ENCODE data around the gene SYDE1.
A peak's percentile ranks its signal among the peaks of the same experiment; 100 is the strongest.

The SYDE1 gene

DNA sequence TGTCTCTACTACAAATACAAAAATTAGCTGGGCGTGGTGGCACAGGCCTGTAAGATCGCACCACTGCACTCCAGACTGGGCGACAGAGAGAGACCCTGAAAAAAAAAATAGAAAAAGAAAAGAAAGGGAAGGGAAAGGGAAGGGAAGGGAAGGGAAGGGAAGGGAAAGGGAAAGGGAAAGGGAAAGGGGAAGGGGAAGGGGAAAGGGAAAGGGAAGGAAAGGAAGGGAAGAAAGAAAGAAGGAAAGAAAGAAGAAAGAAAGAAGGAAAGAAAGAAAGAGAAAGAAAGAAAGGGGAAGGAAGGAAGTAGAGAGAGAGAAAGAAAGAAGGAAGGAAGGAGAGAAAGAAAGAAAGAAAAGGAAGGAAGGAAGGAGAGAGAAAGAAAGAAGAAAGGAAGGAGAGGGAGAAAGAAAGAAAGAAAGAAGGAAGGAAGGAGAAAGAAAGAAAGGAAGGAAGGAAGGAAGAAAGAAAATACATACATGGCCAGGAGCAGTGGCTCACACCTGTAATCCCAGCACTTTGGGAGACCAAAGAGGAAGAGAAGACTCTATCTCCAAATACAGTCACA is 8.1 kb upstream of the SYDE1 start:
- no peak overlapping the region for H3K4me3 ChIP-seq (ENCODE audit: low read depth, low read length)
- TF ChIP-seq, protein P1, sequence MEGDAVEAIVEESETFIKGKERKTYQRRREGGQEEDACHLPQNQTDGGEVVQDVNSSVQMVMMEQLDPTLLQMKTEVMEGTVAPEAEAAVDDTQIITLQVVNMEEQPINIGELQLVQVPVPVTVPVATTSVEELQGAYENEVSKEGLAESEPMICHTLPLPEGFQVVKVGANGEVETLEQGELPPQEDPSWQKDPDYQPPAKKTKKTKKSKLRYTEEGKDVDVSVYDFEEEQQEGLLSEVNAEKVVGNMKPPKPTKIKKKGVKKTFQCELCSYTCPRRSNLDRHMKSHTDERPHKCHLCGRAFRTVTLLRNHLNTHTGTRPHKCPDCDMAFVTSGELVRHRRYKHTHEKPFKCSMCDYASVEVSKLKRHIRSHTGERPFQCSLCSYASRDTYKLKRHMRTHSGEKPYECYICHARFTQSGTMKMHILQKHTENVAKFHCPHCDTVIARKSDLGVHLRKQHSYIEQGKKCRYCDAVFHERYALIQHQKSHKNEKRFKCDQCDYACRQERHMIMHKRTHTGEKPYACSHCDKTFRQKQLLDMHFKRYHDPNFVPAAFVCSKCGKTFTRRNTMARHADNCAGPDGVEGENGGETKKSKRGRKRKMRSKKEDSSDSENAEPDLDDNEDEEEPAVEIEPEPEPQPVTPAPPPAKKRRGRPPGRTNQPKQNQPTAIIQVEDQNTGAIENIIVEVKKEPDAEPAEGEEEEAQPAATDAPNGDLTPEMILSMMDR (conservative IDR thresholded peaks at IDR 0.05; ENCODE audit: low read depth, low read length), result no peak
- DNase-seq (ENCODE audit: low read depth), result no peak

DNA sequence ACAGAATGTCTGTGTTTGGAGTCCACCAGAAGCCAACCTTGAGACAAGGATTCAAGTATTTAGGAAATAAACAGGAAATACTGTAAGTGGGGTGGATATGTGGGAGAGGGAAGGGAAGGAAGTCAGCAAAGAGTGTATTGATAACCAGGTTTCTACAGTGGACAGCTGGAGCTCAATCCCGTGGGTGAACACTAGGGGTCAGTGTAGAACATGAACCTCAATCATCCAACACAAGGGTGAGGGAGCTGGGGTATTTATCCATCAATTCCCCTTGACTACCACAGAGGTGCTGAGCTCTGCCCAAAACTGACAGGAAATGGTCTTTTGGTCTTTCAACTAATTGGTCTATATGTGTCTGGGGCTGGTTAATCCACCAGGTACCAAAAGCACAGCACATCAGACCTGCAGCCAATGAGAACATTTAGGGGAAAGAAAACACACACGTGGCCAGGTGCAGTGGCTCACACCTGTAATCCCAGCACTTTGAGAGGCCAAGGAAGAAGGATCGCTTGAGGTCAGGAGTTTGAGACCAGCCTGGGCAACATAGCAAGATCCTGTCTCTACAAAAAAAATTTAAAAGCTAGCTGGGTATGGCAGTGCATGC is 5.6 kb upstream of the SYDE1 start:
- TF ChIP-seq, protein P1 (conservative IDR thresholded peaks at IDR 0.05; ENCODE audit: low read depth, low read length), result peak; percentile 83
- peak; percentile 74 for DNase-seq (ENCODE audit: low read depth)
- no peak overlapping the region for H3K4me3 ChIP-seq (ENCODE audit: low read depth, low read length)

DNA sequence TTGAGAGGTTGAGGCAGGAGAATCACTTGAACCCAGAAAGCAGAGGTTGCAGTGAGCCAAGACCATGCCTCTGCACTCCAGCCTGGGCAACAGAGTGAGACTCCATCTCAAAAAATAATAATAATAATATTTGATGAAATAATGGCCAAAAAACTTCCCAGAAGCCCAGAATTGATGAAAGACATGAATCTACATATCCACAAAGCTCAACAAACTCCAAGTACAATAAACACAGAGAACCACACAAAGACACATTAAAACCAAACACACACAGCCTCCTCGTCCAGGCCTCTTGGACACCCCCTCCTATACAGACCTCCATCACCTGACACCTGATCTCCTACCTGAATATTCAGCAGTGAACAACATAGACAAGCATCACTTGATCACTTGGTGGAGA is 3.2 kb upstream of the SYDE1 start:
- TF ChIP-seq, protein P1 (conservative IDR thresholded peaks at IDR 0.05; ENCODE audit: low read depth, low read length), result no peak
- DNase-seq (ENCODE audit: low read depth), result no peak
- H3K4me3 ChIP-seq (ENCODE audit: low read depth, low read length), result no peak overlapping the region

DNA sequence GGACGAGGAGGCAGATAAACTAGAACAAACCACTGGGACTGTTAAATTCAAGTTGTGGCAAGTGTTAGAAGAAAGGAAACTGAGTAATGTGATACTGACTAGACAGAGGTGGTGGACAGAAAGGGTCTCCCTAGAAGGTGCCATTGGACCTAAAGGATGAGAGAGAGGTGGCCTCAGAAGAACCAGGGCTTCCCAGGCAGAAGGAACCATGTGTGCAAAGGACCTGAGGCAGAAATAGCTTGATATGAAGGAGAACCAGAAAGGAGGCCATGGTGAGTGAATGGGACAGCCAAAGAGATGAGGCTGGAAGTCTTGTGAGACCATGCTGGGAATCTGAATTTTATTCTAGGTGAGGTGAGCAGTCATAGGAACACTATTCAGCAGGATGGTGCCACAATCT is 2.8 kb upstream of the SYDE1 start:
- no peak for DNase-seq (ENCODE audit: low read depth)
- TF ChIP-seq, protein P1 (conservative IDR thresholded peaks at IDR 0.05; ENCODE audit: low read depth, low read length), result no peak
- H3K4me3 ChIP-seq (ENCODE audit: low read depth, low read length), result no peak overlapping the region

DNA sequence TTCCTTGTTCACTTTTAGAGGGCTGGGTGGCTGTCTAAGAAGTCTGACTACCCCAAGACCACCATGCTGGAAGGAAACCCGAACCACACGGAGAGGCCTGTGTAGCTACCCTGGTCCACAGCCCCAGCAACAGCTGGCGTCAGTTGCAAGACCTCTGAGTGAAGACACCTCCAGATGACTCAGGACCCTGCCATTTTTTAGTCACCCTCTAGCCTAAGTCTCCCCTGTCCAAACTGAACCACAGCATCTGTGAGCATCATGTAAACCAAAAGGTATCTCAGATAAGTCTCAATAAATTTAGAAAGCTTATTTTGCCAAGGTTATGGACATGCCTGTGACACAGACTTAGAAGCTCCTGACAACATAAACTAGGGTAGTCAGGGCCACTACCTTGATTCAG is 2.2 kb upstream of the SYDE1 start:
- TF ChIP-seq, protein P1 (conservative IDR thresholded peaks at IDR 0.05; ENCODE audit: low read depth, low read length), result no peak
- DNase-seq (ENCODE audit: low read depth), result no peak
- no peak overlapping the region for H3K4me3 ChIP-seq (ENCODE audit: low read depth, low read length)

DNA sequence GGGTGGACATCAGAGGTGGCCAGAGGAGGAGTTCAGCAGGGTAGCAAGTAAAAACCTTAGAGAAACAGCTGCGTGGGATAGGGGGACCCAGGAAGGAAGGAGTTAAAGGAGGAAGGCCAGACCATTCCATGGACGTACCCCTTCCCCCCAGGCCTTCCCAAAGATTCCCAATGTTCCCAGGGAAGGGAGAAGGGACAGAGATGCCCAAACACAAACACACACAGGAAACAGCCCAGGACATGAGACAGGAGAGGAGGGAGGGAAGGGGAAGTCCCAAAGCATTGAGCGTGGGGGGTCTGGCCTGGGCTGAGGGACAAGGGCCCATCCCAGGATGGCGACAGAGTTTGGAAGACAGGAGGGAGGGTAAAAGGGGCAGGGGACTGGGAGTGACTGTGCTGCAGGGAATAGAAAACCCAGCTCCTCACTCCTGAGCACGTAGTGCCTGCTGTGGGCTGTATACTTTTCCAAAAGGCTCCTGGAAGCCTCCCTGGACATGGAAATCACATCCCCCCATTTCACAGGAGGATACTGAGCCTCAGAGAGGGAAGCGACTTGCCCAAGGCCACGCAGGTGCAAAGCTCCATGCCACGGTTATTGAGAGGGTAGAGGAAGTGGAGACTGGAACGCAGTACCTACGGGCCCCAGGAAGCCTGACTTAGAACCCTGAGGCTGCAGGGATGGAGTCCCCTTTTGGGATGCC is 1.1 kb downstream of the SYDE1 start:
- H3K4me3 ChIP-seq (ENCODE audit: low read depth, low read length), result peak overlapping the region; percentile 82
- TF ChIP-seq, protein P1 (conservative IDR thresholded peaks at IDR 0.05; ENCODE audit: low read depth, low read length), result no peak
- peak; percentile 4 for DNase-seq (ENCODE audit: low read depth)
